NCI-H524 (cell line): Measurements from ENCODE around the gene DTYMK.

ENCODE experiments used
- DNase-seq, 2 experiments: peaks; one replicate each; lab custom pipeline; 2025; lab: John Stamatoyannopoulos, UW

The DTYMK gene

GRCh38 chr2:241703032-241703604 lies 16.5 kb upstream of the DTYMK start:
- peak in 1 of 2 experiments; percentile 35 for DNase-seq

DNA sequence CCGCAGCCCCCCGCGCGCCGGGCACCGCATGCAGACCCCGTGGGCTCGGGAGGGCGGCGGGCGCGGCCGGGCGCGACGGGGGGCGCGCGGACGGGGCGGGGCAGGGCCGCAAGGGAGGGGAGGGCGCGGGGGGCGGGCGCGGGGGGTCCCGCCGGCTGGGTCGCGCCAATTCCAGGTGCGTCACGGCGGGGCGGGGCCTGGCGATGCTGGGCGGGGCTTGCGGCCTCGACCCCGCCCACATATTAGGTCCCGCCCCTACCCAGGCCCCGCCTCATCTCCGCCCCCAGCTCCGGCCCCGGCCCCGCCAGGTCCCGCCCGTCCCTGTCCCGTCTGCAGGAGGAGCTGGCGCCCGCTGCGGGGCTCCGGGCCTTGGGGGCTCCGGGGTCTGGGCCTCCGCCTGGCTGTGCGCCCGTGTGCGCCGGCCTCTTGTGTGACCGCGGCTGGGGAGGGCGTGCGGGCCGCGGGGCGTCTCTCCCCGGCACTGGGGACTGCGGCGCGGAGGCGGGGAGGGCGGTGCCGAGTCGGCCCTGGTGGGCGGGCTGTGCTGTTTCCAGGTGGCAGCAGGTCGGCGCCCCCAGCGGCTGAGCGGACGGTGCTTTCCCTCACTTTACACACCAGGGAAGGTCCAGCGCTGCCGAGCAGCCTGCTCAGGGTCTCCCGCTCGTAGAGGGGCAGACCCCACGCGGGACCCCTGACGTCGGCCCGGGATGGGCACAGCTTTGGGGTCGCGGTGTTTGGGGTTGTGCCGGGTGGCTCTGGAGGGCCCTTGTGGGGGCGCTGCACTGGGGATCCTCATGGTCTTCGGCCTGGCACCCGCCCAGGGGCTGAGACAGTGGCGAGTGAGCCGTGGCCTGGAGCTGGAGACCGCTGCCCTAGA lies 15.8 kb upstream of the DTYMK start:
- DNase-seq, result peak; percentile 45 to 79

DNA sequence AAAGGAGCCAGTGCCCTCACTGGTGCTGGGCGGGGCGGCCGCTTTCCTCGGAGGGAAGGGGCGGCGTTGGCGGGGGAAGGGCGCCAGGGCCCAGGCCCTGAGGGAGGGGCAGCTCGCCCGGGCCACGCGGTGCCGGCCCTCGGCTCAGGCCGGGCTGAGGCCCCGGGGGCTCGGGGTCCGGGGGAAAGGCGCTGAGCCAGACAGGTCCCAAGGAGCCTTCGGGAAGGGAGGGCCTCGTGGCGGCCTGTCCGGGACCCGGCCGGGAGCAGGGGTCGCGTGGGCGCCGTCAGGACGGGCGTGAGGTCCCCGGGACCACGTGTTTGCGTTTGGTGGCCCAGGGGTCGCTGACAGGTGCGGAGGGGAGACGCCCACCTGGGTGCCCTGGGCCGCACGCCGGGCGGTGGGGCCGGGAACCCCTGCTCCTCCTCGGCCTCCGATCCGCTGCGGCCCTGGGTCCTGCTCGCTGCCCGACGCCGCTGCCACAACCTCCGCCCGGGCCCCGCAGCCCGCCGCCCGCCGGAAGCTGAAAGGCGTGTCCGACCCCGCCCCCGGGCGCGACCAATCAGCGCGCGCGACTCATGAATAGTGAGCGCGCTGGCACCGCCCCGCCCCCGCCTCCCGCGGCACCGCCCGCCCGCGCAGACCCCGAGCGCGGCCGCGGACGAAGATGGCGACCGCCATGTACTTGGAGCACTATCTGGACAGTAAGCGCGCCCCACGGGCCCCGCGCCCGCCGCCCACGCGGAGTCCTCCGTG lies 15.0 kb upstream of the DTYMK start, which contains the start of gene ING5:
Gene ING5 (plus strand): TSS at position 641 of the 756 bp plus-strand sequence. CDS start 27 bp downstream, at position 668.
- DNase-seq, result peak; percentile 87 to 91

DNA sequence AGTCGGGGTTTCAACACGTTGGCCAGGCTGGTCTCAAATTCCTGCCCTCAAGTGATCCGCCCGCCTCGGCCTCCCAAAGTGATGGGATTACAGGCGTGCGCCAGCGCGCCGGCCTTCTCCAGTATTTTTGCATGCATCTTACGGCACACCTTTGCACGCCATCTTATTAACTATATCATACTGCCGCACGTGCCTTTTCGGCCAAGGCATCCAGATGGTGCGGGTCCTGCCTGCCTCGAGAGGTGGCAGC lies 14.5 kb upstream of the DTYMK start:
- DNase-seq, result peak in 1 of 2 experiments; percentile 93

DNA sequence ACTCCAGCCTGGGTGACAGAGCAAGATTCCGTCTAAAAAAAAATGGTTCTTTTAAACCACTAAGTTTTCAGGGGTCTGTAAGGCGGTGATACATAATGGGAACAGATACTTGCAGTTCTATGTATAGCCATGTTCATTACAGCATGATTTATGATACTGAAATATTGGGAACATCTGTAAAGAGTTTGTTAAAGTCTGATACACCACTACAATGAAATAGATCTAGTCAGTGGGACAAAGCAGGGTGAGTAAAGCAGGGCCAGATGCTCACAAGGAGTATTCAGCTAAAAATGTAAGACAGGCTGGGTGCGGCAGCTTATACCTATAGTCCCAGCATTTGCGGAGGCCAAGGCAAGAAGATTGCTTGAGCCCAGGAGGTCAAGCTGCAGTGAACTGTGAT lies 9.0 kb upstream of the DTYMK start:
- no peak for DNase-seq

DNA sequence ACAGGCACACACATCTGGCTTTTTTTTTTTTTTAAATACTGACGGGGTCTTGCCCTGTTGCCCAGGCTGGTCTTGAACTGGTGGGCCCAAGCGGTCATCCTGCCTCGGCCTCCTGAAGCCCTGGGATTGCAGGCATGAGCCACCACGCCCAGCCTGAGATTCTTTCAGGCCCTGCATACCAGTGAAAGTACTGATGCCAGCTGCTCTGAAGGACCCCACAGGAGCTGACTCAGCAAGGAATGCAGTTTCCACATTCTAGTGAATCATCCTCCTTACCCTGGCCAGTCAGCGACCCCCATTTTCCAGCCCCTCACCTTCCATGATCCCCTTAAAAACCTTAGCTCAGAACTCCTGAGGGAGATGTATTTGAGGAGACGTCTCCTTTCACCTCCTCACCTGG lies 5.8 kb upstream of the DTYMK start:
- DNase-seq, result no peak

DNA sequence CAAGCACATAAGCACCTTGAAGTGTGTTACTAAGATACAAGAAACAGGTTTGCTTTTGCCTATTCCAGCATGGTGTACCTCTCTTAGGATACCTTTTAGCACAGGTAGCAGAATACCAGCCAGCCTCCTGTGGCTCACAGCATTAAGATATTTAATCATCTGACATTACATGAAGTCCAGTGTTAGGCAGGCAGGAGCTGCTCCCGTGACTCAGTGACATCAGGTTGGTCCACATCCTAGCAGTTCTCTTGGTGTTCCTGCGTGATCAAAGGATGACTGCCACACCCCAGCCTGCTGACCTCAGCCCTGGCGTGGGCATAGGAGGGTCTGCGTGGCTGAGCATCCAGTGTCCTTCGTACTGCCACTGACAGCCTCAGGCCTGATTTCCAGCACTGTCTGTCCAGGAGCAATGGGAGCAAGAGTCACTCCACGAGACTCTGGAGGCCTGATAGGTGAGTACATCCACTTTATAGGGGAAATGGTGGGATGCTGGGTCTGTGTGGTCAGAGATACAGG lies 3.6 kb upstream of the DTYMK start:
- no peak for DNase-seq

GRCh38 chr2:241689306-241689705 lies 2.7 kb upstream of the DTYMK start:
- no peak for DNase-seq

DNA sequence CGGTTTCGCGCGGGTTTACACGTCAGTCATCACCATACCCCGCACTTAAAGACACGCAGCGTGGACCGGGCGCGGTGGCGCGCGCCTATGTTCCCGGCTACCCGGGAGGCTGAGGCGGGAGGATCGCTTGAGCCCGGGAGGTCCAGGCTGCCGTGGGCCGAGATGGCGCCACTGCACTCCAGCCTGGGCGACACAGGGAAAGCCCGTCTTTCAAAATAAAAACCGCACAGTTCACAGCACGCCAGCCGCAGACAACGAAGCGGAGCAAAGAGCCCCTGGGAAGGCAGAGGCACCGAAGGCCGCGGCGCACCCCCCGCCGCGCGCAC lies 328 bp downstream of the DTYMK start:
- peak in 1 of 2 experiments; percentile 19 for DNase-seq

GRCh38 chr2:241680827-241681599 lies 5.6 kb downstream of the DTYMK start:
- DNase-seq, result no peak

DNA sequence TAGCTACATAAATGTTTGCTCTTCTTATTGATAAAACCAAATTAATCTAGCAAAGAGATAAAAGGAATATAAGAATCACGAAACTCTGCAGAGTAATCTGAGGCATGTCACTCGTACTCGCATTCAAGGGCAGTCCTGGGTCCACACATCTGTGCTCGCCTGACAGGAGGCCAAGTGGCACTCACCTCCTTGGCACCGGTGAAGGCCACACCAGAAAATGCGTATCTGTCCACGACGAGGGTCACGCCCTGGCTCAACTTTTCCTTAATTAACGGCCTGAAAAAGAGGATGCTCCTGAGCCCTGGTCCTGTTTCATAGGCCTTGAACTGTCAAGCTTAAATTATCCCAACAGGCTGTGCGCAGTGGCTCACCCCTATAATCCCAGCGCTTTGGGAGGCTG lies 6.6 kb downstream of the DTYMK start:
- no peak for DNase-seq

- DNase-seq, result no peak
Observed at GRCh38 chr2:241678784-241679540, 7.7 kb downstream of the DTYMK start.

- no peak for DNase-seq
Observed at GRCh38 chr2:241678307-241678706, 8.3 kb downstream of the DTYMK start.

DNA sequence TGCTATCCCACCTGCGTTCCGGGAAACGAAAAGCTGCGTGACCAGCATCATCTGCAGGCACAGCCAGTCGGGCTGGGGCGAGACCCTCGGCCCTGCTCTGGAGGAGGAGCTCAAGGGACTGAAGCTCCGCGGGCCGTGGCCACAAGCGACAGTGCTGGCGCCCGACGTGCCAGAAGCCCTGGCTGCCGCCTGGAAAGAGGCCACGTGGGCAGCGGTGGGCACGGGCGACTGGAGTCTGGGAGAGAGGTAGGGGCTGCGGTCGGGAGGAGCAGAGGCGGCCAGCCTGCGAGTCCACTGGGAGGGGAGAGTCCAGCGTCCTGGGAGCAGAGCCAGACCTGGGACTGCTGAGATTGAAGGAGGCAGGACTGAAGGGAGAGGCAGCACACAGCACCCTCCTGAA lies 9.2 kb downstream of the DTYMK start:
- no peak for DNase-seq

DNA sequence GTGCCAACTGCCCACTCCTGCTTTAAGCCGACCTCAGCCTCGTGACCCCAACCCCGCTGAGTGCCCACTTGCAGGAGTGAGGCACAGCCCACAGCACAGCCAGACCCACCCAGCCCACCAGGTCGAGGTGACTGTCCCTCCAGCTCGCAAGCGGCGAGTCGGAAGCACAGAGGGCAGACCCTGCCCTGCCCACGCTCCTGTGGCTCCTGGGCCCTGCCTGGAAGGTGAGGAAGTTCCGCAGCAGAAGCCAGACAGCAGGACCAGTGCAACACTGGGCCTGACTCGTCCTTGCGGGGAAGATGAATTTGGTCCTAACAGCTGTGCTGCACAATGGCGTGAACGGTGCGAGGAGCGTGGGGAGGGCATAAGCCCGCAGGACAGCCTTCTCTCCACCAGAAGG lies 9.9 kb downstream of the DTYMK start:
- DNase-seq, result no peak

DNA sequence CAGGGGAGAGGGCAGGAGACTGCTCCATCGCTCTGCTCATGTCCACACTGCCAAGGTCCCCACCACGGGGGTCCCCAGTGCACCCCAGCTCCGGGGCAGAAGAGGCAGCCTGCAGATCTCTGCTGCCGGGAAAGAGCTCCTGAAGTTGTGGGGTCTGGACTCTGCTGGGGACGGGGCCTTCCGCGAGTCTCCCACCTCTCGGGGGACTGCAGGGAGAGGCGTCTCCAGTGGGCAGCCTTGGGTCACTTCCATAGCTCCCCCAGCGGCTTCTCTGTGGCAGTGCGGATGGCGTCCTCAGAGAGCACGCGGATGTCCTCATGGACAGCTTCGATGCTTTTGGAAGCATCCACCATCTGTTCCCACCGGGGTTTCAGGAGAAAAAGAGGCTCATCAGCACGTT lies 10.7 kb downstream of the DTYMK start:
- DNase-seq, result peak; percentile 55 to 76

DNA sequence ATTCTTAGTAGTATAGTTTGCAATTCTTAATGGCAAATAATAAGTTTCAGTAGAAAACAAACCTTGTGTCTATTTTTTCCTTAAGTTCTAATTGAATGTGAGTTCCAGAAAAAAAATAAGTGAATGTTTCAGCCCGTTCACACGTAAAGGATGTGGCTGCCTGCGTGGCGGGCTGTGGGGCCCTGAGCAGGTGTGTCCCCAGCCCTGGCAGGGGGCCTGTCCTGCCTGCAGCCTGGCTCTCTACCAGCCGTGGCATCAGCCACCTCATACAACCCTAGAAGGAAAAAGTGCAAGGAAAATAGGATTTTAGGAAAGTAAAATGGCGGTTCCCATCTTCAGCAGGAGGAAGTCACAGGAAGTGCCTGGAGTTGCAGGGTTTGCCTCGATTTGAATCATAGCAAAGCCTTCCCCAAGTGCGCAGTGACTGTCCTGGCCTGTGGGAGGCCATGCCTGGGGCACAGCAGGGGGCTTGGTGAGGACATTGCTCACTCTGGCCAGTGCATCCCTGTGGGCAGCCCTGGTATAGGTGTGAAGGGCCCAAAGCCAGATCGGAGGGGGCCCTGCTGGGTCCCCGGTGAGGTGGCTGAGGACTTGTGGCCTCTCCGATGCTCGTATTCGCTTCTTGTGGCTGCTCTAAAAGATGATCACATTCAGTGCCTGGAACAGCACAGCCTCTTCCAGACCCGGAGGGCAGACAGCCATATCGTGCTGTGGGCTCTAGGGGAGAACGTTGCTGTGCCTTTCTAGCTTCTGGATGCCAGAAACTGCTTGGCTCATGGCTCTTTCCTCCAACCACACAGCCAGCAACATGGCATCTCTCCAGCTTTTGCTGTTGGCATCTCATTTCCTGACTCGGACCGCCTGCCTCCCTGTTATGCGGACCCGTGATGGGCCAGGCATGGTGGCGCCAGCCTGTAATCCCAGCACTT lies 12.6 kb downstream of the DTYMK start:
- no peak for DNase-seq

GRCh38 chr2:241673189-241673663 lies 13.4 kb downstream of the DTYMK start:
- DNase-seq, result no peak

DNA sequence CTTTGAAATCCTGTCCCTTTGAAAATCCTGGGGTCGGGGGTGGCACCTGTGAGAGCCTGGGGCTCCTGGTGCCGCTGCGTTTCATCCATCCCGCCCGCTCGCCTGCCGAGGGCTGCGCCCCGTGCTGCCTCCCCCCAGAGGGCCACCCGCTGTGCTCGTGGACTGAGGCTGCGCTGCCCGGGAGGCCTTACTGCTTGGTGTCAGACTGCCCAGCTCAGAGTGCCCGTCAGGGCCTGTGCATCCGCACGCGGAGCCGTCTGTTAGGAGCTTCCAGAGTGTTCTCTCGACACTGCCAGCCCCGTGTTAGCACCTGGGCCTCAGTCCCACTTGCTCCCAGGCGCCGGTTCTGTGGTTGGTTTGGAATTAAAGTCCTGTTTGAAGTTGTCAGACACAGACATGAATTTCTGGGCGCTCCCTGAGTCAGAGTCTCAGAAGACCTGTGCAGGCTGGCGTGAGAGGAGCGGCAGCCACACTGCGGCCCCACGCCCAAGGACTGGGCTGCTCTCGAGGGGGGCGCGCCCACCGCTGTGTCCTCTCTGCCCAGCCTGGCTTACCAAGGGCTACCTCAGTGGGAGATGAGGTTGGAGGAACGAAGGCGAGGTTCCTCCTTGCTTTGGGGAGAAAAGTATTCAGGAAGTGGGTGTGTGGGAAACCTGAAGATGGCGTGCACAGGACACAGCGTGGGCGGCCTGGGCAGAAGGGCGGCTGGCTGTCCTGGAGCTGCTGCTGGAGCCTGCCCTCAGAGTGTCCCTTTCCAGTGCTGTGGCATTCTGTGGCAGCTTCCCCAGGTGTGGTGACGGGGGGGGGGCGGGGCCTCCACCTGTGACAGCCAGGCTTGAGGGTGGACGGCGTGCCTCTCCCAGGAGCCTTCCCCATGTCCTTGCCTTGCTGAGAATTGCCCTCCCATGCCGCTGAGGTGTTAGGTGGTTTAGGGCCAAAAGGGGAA lies 14.1 kb downstream of the DTYMK start:
- no peak for DNase-seq
